SK-N-SH treated with all-trans-retinoic acid at 6 μM for 48 hours (cell line): ENCODE measurements around the gene USB1.

Experiments
- ATAC-seq: fragments of 200-7000 bp; cut with Tn5 transposase; 3 replicates; pipeline ENCODE4 v1.9.1; 2020; ENCODE audit warnings: mild to moderate bottlenecking, moderate library complexity
- ARNTL ChIP-seq: fragments of 450-650 bp; formaldehyde crosslinking; IDR thresholded peaks from 2 replicates; pipeline ENCODE4 v1.5.0; 2020; ENCODE audit warnings: low read depth, mild to moderate bottlenecking, moderate library complexity, borderline replicate concordance
- BACH2 ChIP-seq: fragments of 250-450 bp; sonication (Bioruptor Pico); IDR thresholded peaks from 2 replicates; pipeline ENCODE4 v1.9.0; 2021; ENCODE audit warnings: mild to moderate bottlenecking, borderline replicate concordance
- CSDC2 ChIP-seq: fragments of 250-450 bp; sonication (Bioruptor Pico); IDR thresholded peaks from 2 replicates; pipeline ENCODE4 v1.5.0; 2020; ENCODE audit warnings: mild to moderate bottlenecking, moderate library complexity
- ESRRG ChIP-seq: fragments of 250-450 bp; sonication (Bioruptor Pico); IDR thresholded peaks from 2 replicates; pipeline ENCODE4 v1.6.1; 2021; ENCODE audit warnings: mild to moderate bottlenecking
- GLIS3 ChIP-seq: fragments of 250-450 bp; sonication (Bioruptor Pico); IDR thresholded peaks from 2 replicates; pipeline ENCODE4 v1.5.0; 2020; ENCODE audit warnings: mild to moderate bottlenecking, moderate library complexity
- ISL1 ChIP-seq: fragments of 250-450 bp; sonication (Bioruptor Pico); IDR thresholded peaks from 2 replicates; pipeline ENCODE4 v2.1.2; 2022; ENCODE audit warnings: mild to moderate bottlenecking, moderate library complexity
- OSR1 ChIP-seq: fragments of 250-450 bp; sonication (Bioruptor Pico); IDR thresholded peaks from 2 replicates; pipeline ENCODE4 v1.8.0; 2022; ENCODE audit warnings: moderate library complexity, mild to moderate bottlenecking, inconsistent platforms
- PPARA ChIP-seq: fragments of 250-450 bp; sonication (Bioruptor Pico); IDR thresholded peaks from 2 replicates; pipeline ENCODE4 v1.5.0; 2020; ENCODE audit warnings: mild to moderate bottlenecking, borderline replicate concordance
- RARB ChIP-seq: fragments of 250-450 bp; sonication (Bioruptor Pico); IDR thresholded peaks from 2 replicates; pipeline ENCODE4 v1.8.0; 2021; ENCODE audit warnings: mild to moderate bottlenecking, moderate library complexity
- SNAI2 ChIP-seq: fragments of 250-450 bp; sonication (Bioruptor Pico); IDR thresholded peaks from 2 replicates; pipeline ENCODE4 v1.5.0; 2020; ENCODE audit warnings: mild to moderate bottlenecking, moderate library complexity
- TCF4 ChIP-seq: fragments of 250-450 bp; sonication (Bioruptor Pico); IDR thresholded peaks from 2 replicates; pipeline ENCODE4 v1.8.0; 2021; ENCODE audit warnings: mild to moderate bottlenecking, moderate library complexity, borderline replicate concordance
- TOX ChIP-seq: fragments of 250-450 bp; sonication (Bioruptor Pico); IDR thresholded peaks from 2 replicates; pipeline ENCODE4 v1.8.0; 2021; ENCODE audit warnings: mild to moderate bottlenecking, moderate library complexity, borderline replicate concordance
- ZC3H10 ChIP-seq: fragments of 250-450 bp; sonication (Bioruptor Pico); IDR thresholded peaks from 2 replicates; pipeline ENCODE4 v1.5.1; 2021; ENCODE audit warnings: mild to moderate bottlenecking, moderate library complexity
- ZFP3 ChIP-seq: fragments of 250-450 bp; sonication (Bioruptor Pico); IDR thresholded peaks from 2 replicates; pipeline ENCODE4 v1.5.0; 2020; ENCODE audit warnings: mild to moderate bottlenecking, moderate library complexity
- ZFP30 ChIP-seq: fragments of 450-650 bp; formaldehyde crosslinking; IDR thresholded peaks from 2 replicates; pipeline ENCODE4 v1.5.0; 2022; ENCODE audit warnings: mild to moderate bottlenecking, moderate library complexity
- ZNF565 ChIP-seq: fragments of 450-650 bp; formaldehyde crosslinking; conservative IDR thresholded peaks from 2 replicates; pipeline ENCODE4 v1.5.0; 2020; ENCODE audit warnings: low read depth, mild to moderate bottlenecking, moderate library complexity
- ZNF70 ChIP-seq: fragments of 450-650 bp; formaldehyde crosslinking; IDR thresholded peaks from 2 replicates; pipeline ENCODE4 v1.5.0; 2020; ENCODE audit warnings: mild to moderate bottlenecking, moderate library complexity
- ZNF8 ChIP-seq: fragments of 450-650 bp; formaldehyde crosslinking; IDR thresholded peaks from 2 replicates; pipeline ENCODE4 v1.5.0; 2020; ENCODE audit warnings: mild to moderate bottlenecking, moderate library complexity
- TF ChIP-seq, protein P1 (sequence below): fragments of 250-450 bp; sonication (Bioruptor Pico); IDR thresholded peaks from 2 replicates; pipeline ENCODE4 v1.8.0; 2020; ENCODE audit warnings: mild to moderate bottlenecking, moderate library complexity, borderline replicate concordance
- TF ChIP-seq, protein P2 (sequence below): fragments of 250-450 bp; sonication (Bioruptor Pico); IDR thresholded peaks from 2 replicates; pipeline ENCODE4 v1.5.0; 2020; ENCODE audit warnings: mild to moderate bottlenecking, moderate library complexity
- TF ChIP-seq, protein P3 (sequence below): fragments of 250-450 bp; sonication (Bioruptor Pico); IDR thresholded peaks from 2 replicates; pipeline ENCODE4 v1.5.1; 2021; ENCODE audit warnings: mild to moderate bottlenecking, moderate library complexity
- TF ChIP-seq, protein P4 (sequence below): fragments of 250-450 bp; sonication (Bioruptor Pico); IDR thresholded peaks from 2 replicates; pipeline ENCODE4 v1.8.0; 2021; ENCODE audit warnings: low read depth, mild to moderate bottlenecking, moderate library complexity, borderline replicate concordance
- TF ChIP-seq, protein P5 (sequence below): fragments of 250-450 bp; sonication (Bioruptor Pico); IDR thresholded peaks from 2 replicates; pipeline ENCODE4 v1.5.1; 2020; ENCODE audit warnings: low read depth, mild to moderate bottlenecking, moderate library complexity

The USB1 gene

DNA sequence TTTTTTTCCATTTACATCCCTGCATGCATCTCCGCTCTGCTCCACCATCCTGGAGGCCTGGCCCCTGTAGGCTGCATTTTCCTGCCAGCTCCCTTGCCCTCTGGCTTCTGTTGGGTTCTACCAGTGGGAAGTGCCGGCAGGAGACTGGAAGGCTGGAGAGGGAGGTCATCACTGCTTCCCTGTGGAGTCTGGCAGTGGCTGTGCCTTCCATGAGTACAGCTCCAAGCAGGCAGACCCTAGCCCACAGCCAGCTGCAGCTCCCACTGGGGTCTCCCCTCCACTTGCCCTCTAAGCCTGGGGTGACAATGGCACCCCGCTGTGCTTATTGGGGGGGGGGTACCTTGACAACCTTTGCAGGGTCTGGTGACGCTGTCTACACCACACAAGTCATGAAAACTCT, 61.6 kb downstream of the USB1 start:
- TF ChIP-seq ZNF70 (no peak), ZC3H10 (CRISPR knock-in tag) (no peak), ZNF565 (CRISPR knock-in tag) (no peak), TOX (no peak), ARNTL (no peak), OSR1 (CRISPR knock-in tag) (no peak), SNAI2 (CRISPR knock-in tag) (no peak), BACH2 (CRISPR knock-in tag) (no peak), ZNF8 (no peak), ZFP30 (CRISPR knock-in tag) (no peak), PPARA (CRISPR knock-in tag) (no peak), ZFP3 (no peak), RARB (no peak), ISL1 (CRISPR knock-in tag) (no peak)
- TF ChIP-seq, protein P1, sequence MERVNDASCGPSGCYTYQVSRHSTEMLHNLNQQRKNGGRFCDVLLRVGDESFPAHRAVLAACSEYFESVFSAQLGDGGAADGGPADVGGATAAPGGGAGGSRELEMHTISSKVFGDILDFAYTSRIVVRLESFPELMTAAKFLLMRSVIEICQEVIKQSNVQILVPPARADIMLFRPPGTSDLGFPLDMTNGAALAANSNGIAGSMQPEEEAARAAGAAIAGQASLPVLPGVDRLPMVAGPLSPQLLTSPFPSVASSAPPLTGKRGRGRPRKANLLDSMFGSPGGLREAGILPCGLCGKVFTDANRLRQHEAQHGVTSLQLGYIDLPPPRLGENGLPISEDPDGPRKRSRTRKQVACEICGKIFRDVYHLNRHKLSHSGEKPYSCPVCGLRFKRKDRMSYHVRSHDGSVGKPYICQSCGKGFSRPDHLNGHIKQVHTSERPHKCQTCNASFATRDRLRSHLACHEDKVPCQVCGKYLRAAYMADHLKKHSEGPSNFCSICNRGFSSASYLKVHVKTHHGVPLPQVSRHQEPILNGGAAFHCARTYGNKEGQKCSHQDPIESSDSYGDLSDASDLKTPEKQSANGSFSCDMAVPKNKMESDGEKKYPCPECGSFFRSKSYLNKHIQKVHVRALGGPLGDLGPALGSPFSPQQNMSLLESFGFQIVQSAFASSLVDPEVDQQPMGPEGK (CRISPR knock-in tag): no peak
- TF ChIP-seq, protein P2, sequence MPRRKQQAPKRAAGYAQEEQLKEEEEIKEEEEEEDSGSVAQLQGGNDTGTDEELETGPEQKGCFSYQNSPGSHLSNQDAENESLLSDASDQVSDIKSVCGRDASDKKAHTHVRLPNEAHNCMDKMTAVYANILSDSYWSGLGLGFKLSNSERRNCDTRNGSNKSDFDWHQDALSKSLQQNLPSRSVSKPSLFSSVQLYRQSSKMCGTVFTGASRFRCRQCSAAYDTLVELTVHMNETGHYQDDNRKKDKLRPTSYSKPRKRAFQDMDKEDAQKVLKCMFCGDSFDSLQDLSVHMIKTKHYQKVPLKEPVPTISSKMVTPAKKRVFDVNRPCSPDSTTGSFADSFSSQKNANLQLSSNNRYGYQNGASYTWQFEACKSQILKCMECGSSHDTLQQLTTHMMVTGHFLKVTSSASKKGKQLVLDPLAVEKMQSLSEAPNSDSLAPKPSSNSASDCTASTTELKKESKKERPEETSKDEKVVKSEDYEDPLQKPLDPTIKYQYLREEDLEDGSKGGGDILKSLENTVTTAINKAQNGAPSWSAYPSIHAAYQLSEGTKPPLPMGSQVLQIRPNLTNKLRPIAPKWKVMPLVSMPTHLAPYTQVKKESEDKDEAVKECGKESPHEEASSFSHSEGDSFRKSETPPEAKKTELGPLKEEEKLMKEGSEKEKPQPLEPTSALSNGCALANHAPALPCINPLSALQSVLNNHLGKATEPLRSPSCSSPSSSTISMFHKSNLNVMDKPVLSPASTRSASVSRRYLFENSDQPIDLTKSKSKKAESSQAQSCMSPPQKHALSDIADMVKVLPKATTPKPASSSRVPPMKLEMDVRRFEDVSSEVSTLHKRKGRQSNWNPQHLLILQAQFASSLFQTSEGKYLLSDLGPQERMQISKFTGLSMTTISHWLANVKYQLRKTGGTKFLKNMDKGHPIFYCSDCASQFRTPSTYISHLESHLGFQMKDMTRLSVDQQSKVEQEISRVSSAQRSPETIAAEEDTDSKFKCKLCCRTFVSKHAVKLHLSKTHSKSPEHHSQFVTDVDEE (CRISPR knock-in tag): no peak
- TF ChIP-seq, protein P3, sequence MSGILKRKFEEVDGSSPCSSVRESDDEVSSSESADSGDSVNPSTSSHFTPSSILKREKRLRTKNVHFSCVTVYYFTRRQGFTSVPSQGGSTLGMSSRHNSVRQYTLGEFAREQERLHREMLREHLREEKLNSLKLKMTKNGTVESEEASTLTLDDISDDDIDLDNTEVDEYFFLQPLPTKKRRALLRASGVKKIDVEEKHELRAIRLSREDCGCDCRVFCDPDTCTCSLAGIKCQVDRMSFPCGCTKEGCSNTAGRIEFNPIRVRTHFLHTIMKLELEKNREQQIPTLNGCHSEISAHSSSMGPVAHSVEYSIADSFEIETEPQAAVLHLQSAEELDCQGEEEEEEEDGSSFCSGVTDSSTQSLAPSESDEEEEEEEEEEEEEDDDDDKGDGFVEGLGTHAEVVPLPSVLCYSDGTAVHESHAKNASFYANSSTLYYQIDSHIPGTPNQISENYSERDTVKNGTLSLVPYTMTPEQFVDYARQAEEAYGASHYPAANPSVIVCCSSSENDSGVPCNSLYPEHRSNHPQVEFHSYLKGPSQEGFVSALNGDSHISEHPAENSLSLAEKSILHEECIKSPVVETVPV: no peak
- ATAC-seq: no peak

DNA sequence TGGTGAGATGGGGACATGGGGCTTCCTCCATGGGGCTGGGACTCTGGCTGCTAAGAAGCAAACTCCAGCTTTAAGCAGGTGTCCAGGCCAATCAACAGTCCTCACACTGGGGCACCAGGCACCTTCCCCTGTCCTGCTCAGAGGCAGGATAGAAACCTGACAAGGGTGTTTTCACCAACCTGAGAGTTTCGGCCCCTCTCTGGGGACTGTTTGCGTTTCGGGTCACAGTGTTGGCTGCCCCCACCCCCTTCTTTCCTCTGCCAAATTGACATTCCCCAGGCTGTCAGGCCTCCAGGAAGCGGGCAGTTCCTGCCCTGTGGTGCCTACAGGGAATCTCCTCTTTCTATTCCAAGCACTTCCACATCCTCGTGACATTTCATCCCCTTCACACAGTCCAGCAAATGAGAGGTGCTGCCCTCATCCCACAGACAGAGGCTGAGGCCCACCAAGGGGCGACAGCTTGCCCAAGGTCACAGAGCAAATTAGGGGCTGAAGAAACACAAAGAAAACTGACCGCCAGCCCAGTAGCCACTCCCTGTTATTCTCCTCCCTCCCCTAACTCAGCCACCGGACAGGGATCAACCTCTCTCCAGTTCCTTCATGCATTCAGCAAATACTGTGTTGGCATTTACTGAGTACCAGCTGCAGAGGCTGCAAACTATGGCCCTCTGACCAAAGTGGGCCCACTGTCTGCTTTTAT, 62.3 kb downstream of the USB1 start:
- no peak for ATAC-seq

More for the DNA sequence above, 62.3 kb downstream of the USB1 start:
- TF ChIP-seq ESRRG (CRISPR knock-in tag) (no peak), BACH2 (CRISPR knock-in tag) (no peak), CSDC2 (no peak), TCF4 (no peak), SNAI2 (CRISPR knock-in tag) (no peak), OSR1 (CRISPR knock-in tag) (no peak), ZNF70 (no peak), PPARA (CRISPR knock-in tag) (no peak), GLIS3 (CRISPR knock-in tag) (no peak), ZNF565 (CRISPR knock-in tag) (no peak), ZFP3 (no peak), ZFP30 (CRISPR knock-in tag) (no peak), ZC3H10 (CRISPR knock-in tag) (no peak), ZNF8 (no peak), RARB (no peak)
- TF ChIP-seq, protein P1 (CRISPR knock-in tag): no peak
- TF ChIP-seq, protein P2 (CRISPR knock-in tag): no peak
- TF ChIP-seq, protein P3: no peak
- TF ChIP-seq, protein P4, sequence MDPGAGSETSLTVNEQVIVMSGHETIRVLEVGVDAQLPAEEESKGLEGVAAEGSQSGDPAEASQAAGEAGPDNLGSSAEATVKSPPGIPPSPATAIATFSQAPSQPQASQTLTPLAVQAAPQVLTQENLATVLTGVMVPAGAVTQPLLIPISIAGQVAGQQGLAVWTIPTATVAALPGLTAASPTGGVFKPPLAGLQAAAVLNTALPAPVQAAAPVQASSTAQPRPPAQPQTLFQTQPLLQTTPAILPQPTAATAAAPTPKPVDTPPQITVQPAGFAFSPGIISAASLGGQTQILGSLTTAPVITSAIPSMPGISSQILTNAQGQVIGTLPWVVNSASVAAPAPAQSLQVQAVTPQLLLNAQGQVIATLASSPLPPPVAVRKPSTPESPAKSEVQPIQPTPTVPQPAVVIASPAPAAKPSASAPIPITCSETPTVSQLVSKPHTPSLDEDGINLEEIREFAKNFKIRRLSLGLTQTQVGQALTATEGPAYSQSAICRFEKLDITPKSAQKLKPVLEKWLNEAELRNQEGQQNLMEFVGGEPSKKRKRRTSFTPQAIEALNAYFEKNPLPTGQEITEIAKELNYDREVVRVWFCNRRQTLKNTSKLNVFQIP (CRISPR knock-in tag): no peak
- TF ChIP-seq, protein P5, sequence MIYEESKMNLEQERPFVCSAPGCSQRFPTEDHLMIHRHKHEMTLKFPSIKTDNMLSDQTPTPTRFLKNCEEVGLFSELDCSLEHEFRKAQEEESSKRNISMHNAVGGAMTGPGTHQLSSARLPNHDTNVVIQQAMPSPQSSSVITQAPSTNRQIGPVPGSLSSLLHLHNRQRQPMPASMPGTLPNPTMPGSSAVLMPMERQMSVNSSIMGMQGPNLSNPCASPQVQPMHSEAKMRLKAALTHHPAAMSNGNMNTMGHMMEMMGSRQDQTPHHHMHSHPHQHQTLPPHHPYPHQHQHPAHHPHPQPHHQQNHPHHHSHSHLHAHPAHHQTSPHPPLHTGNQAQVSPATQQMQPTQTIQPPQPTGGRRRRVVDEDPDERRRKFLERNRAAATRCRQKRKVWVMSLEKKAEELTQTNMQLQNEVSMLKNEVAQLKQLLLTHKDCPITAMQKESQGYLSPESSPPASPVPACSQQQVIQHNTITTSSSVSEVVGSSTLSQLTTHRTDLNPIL: no peak
